Right atrium auricular region (tissue), 2 donors: Measurements from ENCODE around the gene POLRMT. TPM values are rescaled to one million over a fixed set of nuclear protein-coding genes. Genes with fewer than 3 reads are reported as not detected.

Experiments
- DNase-seq: peaks from one replicate; pipeline ENCODE4 v3.0.0-alpha.2; 2019; ENCODE audit warnings: low spot score
- H3K27ac ChIP-seq, 2 donors: fragments of 200-600 bp; sonication (generic); 1 replicate in 1 of 2; 2 replicates in 1 of 2; pipeline ENCODE4 v1.5.1; 2016 to 2019
- H3K27me3 ChIP-seq, 2 donors: fragments of 200-600 bp; sonication (generic); one replicate each; pipeline versions ENCODE4 v1.5.1 to v1.6.0; 2017 to 2019
- H3K36me3 ChIP-seq: fragments of 200-600 bp; sonication (generic); one replicate; pipeline ENCODE4 v1.5.1; 2016
- H3K4me1 ChIP-seq, 2 donors: fragments of 200-600 bp; sonication (generic); one replicate each; pipeline versions ENCODE4 v1.5.1 to v1.6.0; 2017 to 2019
- H3K4me3 ChIP-seq, 2 donors: fragments of 200-600 bp; sonication (generic); 1 replicate in 1 of 2; 2 replicates in 1 of 2; pipeline ENCODE4 v1.5.1; 2017 to 2019; ENCODE audit warnings: mild to moderate bottlenecking in 1 of 2, moderate library complexity in 1 of 2
- H3K9me3 ChIP-seq, 2 donors: fragments of 200-600 bp; sonication (generic); one replicate each; pipeline ENCODE4 v1.5.1; 2019
- total RNA-seq, 2 donors: library from RNA; depleted of rRNA; stranded (reverse); fragments of >200 nt; gene quantifications; one replicate each; pipeline ENCODE4 v1.1.0, GENCODE V29; 2016
- TF ChIP-seq, protein P1 (sequence below), 2 donors: fragments of 200-600 bp; sonication (generic); IDR thresholded peaks; one replicate each; pipeline ENCODE4 v1.5.1; 2019; ENCODE audit warnings: antibody characterized with exemption in 2 of 2

POLRMT gene
- total RNA-seq, 2 donors from 2014 or later: 24.5 to 30.4 TPM

DNA sequence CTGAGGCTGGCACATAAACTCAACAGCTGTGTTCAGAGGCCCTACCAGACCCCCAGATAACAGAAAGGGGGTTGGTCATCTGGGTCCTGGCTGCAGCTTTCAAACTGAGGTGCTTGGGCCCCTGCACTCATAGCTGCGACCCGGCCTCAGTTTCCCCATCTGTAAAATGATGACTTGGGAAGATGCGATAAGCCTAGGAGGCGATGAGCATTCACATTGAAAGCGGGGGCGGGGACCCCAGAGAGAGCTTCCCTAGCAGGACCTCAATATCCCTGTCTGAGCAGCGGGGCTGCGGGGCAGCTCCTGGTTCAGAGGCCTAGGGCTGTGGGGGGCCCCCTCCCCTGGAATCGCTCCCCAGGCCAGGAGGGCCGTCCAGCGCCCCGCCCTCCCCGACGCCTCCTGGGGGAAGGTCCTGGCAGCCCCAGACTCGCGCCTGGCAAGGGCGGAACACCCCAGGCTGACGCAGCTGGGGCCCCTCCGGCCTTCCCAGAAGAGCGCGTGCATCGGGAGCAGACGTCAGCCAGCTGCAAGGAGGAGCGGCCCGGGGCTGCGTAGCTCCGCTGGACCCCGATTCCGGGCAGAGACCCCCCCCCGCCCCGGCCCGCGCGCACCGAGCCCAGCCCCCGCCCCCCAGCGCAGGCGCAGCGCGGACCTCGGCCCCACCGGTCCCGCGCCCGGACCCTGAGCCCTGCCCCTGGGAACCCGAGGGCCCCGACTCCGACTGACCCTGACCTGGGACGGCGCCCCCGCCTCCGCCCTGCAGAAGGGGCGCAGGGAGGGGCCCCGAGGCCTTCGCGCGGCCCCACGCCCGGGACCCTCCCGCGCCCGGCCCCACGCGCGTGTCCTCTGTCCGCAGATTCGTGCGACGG, 46.3 kb upstream of the POLRMT start:
- H3K4me1 ChIP-seq: peaks cover 0 to 40% of the 10 kb centered on the region in 2 donors
- DNase-seq: peak; percentile 83
- TF ChIP-seq, protein P1, sequence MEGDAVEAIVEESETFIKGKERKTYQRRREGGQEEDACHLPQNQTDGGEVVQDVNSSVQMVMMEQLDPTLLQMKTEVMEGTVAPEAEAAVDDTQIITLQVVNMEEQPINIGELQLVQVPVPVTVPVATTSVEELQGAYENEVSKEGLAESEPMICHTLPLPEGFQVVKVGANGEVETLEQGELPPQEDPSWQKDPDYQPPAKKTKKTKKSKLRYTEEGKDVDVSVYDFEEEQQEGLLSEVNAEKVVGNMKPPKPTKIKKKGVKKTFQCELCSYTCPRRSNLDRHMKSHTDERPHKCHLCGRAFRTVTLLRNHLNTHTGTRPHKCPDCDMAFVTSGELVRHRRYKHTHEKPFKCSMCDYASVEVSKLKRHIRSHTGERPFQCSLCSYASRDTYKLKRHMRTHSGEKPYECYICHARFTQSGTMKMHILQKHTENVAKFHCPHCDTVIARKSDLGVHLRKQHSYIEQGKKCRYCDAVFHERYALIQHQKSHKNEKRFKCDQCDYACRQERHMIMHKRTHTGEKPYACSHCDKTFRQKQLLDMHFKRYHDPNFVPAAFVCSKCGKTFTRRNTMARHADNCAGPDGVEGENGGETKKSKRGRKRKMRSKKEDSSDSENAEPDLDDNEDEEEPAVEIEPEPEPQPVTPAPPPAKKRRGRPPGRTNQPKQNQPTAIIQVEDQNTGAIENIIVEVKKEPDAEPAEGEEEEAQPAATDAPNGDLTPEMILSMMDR (IDR thresholded peaks at IDR 0.05): no peak

GRCh38 chr19:678791-679388, 45.6 kb upstream of the POLRMT start:
- TF ChIP-seq, protein P1 (IDR thresholded peaks at IDR 0.05): no peak
- Histone ChIP-seq H3K36me3 (peaks cover 14% of the 10 kb centered on the region), H3K4me1 (peaks cover 0 to 47% of the 10 kb centered on the region in 2 donors), H3K27me3 (no peaks in the 10 kb centered on the region), H3K9me3 (no peaks in the 10 kb centered on the region), H3K27ac (peak overlapping the region; percentile 91 to 100), H3K4me3 (peak overlapping the region in 1 of 2 donors; percentile 74)
- no peak for DNase-seq

More for the DNA sequence above, 46.3 kb upstream of the POLRMT start:
- Histone ChIP-seq H3K4me3 (peak overlapping the region; percentile 66 to 74), H3K27me3 (no peaks in the 10 kb centered on the region), H3K36me3 (peaks cover 14% of the 10 kb centered on the region), H3K9me3 (no peaks in the 10 kb centered on the region), H3K27ac (peak overlapping the region; percentile 91 to 100)

DNA sequence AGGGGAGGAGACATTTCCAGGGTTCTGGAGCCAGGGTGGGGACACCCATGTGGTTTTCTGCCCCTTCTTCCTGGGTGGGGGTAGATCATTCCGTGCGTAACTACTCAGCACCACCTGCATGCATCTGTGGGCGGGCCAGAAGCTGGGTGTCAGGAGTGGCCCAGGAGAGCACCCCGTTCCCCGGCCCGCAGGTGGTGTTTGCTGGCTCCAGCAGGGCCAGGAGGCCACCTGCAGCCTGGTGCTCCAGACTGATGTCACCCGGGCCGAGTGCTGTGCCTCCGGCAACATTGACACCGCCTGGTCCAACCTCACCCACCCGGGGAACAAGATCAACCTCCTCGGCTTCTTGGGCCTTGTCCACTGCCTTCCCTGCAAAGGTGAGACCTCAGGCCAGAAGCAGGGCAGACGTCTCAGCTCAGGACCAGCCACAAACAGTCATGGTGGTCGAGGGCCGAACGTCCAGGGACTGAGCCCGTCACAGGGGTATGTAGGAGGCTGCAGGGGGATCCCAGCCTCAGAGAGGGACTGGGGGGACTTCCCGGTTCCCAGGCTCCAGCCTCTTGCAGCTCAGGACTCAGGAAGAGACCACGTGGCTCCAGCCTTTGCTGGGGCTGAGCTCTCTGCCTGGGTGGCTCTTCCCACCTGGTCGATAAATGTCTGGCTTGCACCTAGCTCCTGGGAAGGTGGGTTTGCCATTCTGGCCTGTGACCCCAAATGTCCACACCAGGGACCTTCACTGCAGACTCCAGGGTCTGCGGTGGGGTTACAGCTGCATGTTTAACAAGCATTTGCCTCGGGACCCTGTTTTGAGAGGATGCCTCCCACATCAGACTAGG, 44.5 kb upstream of the POLRMT start:
- peaks cover 0 to 56% of the 10 kb centered on the region in 2 donors for H3K4me1 ChIP-seq

GRCh38 chr19:677201-677600, 43.9 kb upstream of the POLRMT start:
- Histone ChIP-seq H3K27me3 (no peaks in the 10 kb centered on the region), H3K4me1 (peaks cover 0 to 56% of the 10 kb centered on the region in 2 donors), H3K4me3 (peak overlapping the region; percentile 61 to 72), H3K9me3 (no peaks in the 10 kb centered on the region), H3K36me3 (peaks cover 14% of the 10 kb centered on the region), H3K27ac (peak overlapping the region; percentile 91 to 100)
- peak; percentile 92 for DNase-seq
- TF ChIP-seq, protein P1 (IDR thresholded peaks at IDR 0.05): no peak

More for the DNA sequence above, 44.5 kb upstream of the POLRMT start:
- DNase-seq: no peak
- Histone ChIP-seq H3K4me3 (peak overlapping the region; percentile 61 to 72), H3K36me3 (peaks cover 14% of the 10 kb centered on the region), H3K27me3 (no peaks in the 10 kb centered on the region), H3K27ac (peak overlapping the region; percentile 91 to 100), H3K9me3 (no peaks in the 10 kb centered on the region)
- TF ChIP-seq, protein P1 (IDR thresholded peaks at IDR 0.05): no peak

- peak within 1 kb of the TSS; percentile 61 to 72 for H3K4me3 ChIP-seq
- DNase-seq: no peak
- H3K9me3 ChIP-seq: no peaks in the 10 kb centered on the region
- no peaks in the 10 kb centered on the region for H3K27me3 ChIP-seq
- H3K36me3 ChIP-seq: peaks cover 11% of the 10 kb centered on the region
- TF ChIP-seq, protein P1 (IDR thresholded peaks at IDR 0.05): no peak
- H3K4me1 ChIP-seq: peaks cover 0 to 56% of the 10 kb centered on the region in 2 donors
- H3K27ac ChIP-seq: peak within 1 kb of the TSS; percentile 91 to 100
These were observed 43.2 kb upstream of the POLRMT start, which contains the start of gene FSTL3 for GRCh38 chr19:676339-677105. Gene FSTL3, plus strand, starts transcription at chr19:676392. Its CDS starts 32 bp downstream, at chr19:676424.
